SH-SY5Y (cell line): ENCODE results near the gene TGFBR3L.

Source experiments
- GATA2 ChIP-seq: IDR thresholded peaks from 2 replicates; pipeline ENCODE4 v1.6.1; 2011; ENCODE audit warnings: mild to moderate bottlenecking, low read depth, low read length
- GATA3 ChIP-seq: IDR thresholded peaks from 2 replicates; pipeline ENCODE4 v1.6.1; 2011; ENCODE audit warnings: low read depth, mild to moderate bottlenecking, low read length, moderate library complexity

DNA sequence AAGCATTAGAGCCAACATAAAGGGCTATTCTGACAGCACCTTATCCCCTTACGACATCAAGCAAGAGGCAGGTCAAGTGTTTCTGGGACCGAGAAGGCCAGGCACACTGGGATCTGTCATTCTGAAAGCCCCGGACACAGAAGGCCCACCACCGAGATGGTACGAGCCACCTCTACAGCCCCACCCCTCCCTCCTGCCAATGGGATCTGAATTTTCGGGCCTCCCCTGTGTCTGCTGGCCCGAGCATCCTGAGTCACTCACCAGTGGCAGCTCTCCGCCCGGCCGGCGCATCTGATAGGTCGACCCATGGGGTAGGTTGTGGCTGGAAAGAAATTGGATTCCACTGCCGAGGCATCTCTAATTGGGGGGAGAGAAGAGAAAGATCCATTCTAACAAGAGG, 26.2 kb downstream of the TGFBR3L start:
- TF ChIP-seq GATA2 = no peak
- no peak for TF ChIP-seq GATA3
